C4-2B (cell line): ENCODE measurements around the gene PTAFR.

Source experiments
- H3K27ac ChIP-seq: fragments of 450-650 bp; 2 replicates; pipeline ENCODE4 v1.5.1; 2017
- ZFX ChIP-seq: fragments of 450-650 bp; IDR thresholded peaks from 2 replicates; pipeline ENCODE4 v1.6.1; 2017
- TF ChIP-seq, protein P1 (sequence below): fragments of 450-650 bp; conservative IDR thresholded peaks from 2 replicates; pipeline ENCODE4 v1.5.1; 2017; ENCODE audit warnings: mild to moderate bottlenecking

The PTAFR gene

DNA sequence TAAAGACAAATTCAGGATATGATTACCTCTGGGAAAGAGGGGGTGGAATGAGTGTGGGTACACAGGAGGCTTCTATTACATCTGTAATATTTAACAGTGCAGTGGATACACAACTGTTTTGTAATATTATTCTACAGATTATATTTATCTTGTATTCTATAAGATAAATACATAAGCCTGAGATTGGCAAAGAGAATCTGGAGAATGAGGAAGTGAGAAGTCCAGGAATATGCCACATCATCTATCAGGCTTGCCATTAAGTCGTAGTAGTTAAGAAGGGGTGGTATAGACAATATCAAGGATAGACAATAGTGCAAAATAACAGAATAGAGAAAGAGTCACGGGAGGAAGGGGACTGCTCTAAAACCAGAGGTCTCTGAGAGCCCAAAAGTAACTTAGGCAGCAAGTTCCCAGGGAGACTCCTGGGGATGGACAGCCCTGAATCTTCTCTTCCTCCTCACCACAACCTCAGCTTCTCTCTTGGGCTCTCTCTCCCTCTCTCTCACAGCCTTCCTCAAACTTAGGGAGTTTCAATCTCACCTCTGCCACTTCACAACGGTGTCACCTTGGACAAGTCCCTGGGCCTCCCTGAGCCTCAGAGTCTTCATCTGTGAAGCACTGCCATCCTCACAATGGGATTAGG is 14.0 kb upstream of the PTAFR start:
- no peak for TF ChIP-seq ZFX
- TF ChIP-seq, protein P1, sequence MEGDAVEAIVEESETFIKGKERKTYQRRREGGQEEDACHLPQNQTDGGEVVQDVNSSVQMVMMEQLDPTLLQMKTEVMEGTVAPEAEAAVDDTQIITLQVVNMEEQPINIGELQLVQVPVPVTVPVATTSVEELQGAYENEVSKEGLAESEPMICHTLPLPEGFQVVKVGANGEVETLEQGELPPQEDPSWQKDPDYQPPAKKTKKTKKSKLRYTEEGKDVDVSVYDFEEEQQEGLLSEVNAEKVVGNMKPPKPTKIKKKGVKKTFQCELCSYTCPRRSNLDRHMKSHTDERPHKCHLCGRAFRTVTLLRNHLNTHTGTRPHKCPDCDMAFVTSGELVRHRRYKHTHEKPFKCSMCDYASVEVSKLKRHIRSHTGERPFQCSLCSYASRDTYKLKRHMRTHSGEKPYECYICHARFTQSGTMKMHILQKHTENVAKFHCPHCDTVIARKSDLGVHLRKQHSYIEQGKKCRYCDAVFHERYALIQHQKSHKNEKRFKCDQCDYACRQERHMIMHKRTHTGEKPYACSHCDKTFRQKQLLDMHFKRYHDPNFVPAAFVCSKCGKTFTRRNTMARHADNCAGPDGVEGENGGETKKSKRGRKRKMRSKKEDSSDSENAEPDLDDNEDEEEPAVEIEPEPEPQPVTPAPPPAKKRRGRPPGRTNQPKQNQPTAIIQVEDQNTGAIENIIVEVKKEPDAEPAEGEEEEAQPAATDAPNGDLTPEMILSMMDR, result no peak
- no peak overlapping the region for H3K27ac ChIP-seq

DNA sequence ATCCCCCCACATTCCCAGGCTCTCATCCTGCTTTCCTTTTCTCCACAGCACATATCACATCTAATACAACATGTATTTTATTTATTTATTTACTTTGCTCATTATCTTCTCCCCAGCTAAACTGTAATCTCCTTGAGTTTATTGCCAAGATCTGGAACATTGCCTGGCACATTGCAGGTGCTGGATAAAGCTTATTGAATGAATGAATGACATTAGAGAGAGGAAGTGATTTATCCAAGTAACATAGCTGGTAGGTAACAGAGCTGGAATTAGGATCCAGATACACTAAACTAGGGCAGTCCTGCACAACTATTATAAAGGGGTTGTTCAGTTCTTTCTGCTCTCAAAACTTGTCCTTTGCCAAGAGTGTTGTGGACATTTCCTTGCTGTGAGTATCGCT is 8.6 kb upstream of the PTAFR start:
- TF ChIP-seq, protein P1, result no peak
- no peak for TF ChIP-seq ZFX

GRCh38 chr1:28180306-28181305 is 4.1 kb upstream of the PTAFR start:
- no peak overlapping the region for H3K27ac ChIP-seq
- TF ChIP-seq, protein P1, result no peak
- no peak for TF ChIP-seq ZFX

More for the DNA sequence above, 8.6 kb upstream of the PTAFR start:
- H3K27ac ChIP-seq, result no peak overlapping the region

DNA sequence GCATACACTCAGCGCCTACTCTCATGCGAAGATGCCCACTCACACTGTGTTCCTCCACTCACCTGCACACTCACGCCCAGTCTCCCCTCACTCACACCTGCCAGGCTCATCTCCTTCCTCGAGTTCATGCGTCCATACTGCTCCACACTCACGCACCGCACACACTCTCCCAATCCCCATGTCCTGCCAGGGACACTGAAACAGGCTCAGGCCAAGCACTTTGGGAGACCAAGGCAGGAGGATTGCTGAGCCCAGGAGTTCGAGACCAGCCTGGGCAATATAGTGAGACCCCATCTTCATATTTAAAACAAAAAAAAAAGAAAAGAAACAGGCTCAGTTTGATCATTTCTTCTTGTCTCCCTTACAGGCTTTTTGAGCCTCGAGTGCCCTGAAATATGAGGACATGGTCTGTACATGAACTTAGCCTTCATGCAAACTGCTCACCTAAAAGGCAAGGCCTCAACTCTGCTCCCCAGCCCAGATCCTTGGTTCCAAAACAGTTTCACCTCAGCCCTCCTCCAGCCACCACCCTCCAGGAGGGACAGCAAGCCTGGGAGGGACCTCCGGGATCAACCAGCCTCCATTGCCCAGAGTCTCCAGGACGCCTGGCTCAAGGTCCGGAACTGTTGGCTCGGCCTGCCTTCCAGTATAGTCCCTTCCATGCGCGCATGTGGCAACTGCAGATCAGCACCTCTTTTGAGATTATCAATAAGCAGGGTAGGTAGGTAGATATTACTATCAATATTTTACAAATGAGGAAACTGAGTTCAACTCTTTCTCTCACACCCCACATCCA is 2.4 kb upstream of the PTAFR start:
- no peak overlapping the region for H3K27ac ChIP-seq
- no peak for TF ChIP-seq ZFX
- TF ChIP-seq, protein P1, result no peak

DNA sequence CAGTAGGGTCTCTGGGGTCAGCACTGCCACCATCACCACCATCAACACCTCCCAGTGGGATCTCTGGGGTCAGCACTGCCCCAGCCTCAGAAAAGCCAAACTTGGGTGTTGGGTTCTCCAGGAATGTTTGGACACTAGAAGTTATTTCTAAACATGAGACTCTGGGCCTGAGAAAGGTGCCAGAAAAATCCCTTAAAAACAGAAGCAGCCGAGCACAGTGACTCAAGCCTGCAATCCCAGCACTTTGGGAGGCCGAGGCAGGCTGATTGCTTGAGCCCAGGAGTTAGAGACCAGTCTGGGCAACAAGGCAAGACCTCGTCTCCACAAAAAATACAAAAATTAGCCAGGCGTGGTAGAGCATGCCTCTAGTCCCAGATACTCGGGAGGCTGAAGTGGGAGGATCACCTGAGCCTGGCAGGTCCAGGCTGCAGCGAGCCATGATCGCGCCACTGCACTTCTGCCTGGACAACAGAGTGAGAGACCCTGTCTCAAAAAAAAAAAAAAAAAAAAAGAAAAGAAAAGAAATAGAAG is 470 bp downstream of the PTAFR start:
- no peak overlapping the region for H3K27ac ChIP-seq
- no peak for TF ChIP-seq ZFX
- TF ChIP-seq, protein P1, result no peak

DNA sequence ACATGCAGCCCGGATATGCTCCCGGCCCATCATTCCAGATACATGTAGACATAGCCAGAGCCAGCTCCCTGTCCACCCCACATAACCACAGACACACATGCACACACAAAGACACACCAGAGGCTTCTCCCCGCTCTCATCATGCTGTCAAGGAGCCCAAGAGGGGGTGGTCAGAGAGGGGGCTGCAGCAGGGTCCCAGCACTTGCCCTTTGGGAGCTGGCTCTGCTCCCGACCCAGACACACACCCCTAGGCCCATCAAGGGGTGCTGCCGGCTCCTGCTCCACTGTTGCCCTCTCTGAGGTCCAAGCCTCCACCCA is 2.6 kb downstream of the PTAFR start:
- no peak overlapping the region for H3K27ac ChIP-seq
- TF ChIP-seq, protein P1, result no peak
- TF ChIP-seq ZFX, result no peak
